OCI-LY1 (cell line): Measurements from ENCODE around the gene ANLN.

Source experiments
- H2AFZ ChIP-seq: fragments of 200-600 bp; sonication (generic), shearing (Covaris generic); 2 replicates; pipeline ENCODE4 v1.6.0; 2014; ENCODE audit warnings: antibody characterized with exemption, mild to moderate bottlenecking, low read length
- H3F3A ChIP-seq: fragments of 200-600 bp; sonication (generic), shearing (Covaris generic); 2 replicates; pipeline ENCODE4 v1.6.0; 2014; ENCODE audit warnings: mild to moderate bottlenecking, antibody characterized with exemption, low read length, moderate library complexity; ENCODE audit not compliant: insufficient read depth
- H3K27ac ChIP-seq: fragments of 200-600 bp; sonication (generic); 2 replicates; pipeline ENCODE4 v1.5.1; 2014; ENCODE audit warnings: low read length, mixed run types, mild to moderate bottlenecking, low read depth; ENCODE audit not compliant: poor library complexity, severe bottlenecking
- H3K27me3 ChIP-seq: fragments of 200-600 bp; sonication (generic); 2 replicates; pipeline ENCODE4 v1.6.0; 2014; ENCODE audit warnings: antibody characterized with exemption, mild to moderate bottlenecking, low read length, moderate library complexity; ENCODE audit not compliant: insufficient read depth
- H3K36me3 ChIP-seq: fragments of 200-600 bp; sonication (generic); 2 replicates; pipeline ENCODE4 v1.6.1; 2014; ENCODE audit warnings: mild to moderate bottlenecking, antibody characterized with exemption, low read length, moderate library complexity, mixed read lengths; ENCODE audit not compliant: insufficient read depth
- H3K4me1 ChIP-seq: fragments of 200-600 bp; sonication (generic); 2 replicates; pipeline ENCODE4 v1.5.1; 2014; ENCODE audit warnings: mild to moderate bottlenecking, low read length, moderate library complexity; ENCODE audit not compliant: insufficient read depth, severe bottlenecking
- H3K4me2 ChIP-seq: fragments of 200-600 bp; sonication (generic), shearing (Covaris generic); 2 replicates; pipeline ENCODE4 v1.6.1; 2014; ENCODE audit warnings: low read length
- H3K4me3 ChIP-seq: fragments of 200-600 bp; sonication (generic); 2 replicates; pipeline ENCODE4 v1.5.1; 2014; ENCODE audit warnings: low read length, low read depth, mild to moderate bottlenecking, mixed read lengths; ENCODE audit not compliant: poor library complexity, severe bottlenecking
- H3K79me2 ChIP-seq: fragments of 200-600 bp; shearing (Covaris generic); 2 replicates; pipeline ENCODE4 v1.6.1; 2016; ENCODE audit warnings: mixed run types, low read length, mixed read lengths; ENCODE audit not compliant: insufficient read depth
- H3K9ac ChIP-seq: fragments of 200-600 bp; sonication (generic), shearing (Covaris generic); 2 replicates; pipeline ENCODE4 v1.6.1; 2014; ENCODE audit warnings: mild to moderate bottlenecking, low read length, mixed read lengths
- H3K9me2 ChIP-seq: fragments of 200-600 bp; sonication (generic), shearing (Covaris generic); 2 replicates; pipeline ENCODE4 v1.6.1; 2014; ENCODE audit warnings: low read depth, mild to moderate bottlenecking, low read length, mixed read lengths
- H3K9me3 ChIP-seq: fragments of 200-600 bp; shearing (Covaris generic); 2 replicates; pipeline ENCODE4 v1.6.1; 2014; ENCODE audit warnings: low read length, mixed read lengths
- H4K20me1 ChIP-seq: fragments of 200-600 bp; sonication (generic), shearing (Covaris generic); 2 replicates; pipeline ENCODE4 v1.6.0; 2016; ENCODE audit warnings: mild to moderate bottlenecking, low read length; ENCODE audit not compliant: insufficient read depth
- CTCF ChIP-seq: fragments of 200-600 bp; sonication (generic), shearing (Covaris generic); IDR thresholded peaks from 2 replicates; pipeline ENCODE4 v1.5.1; 2017; ENCODE audit warnings: mild to moderate bottlenecking, antibody characterized with exemption, low read length, moderate library complexity, mixed read lengths
- EZH2 ChIP-seq: fragments of 200-600 bp; sonication (generic), shearing (Covaris generic); IDR thresholded peaks from 2 replicates; pipeline ENCODE4 v1.8.0; 2017; ENCODE audit warnings: borderline replicate concordance, mixed run types, mild to moderate bottlenecking, antibody characterized with exemption, low read length, moderate library complexity, mixed read lengths

Gene ANLN

GRCh38 chr7:36453769-36454168 lies 64.1 kb downstream of the ANLN start:
- no peak overlapping the region for H3K27ac ChIP-seq
- H3K9ac ChIP-seq = no peak overlapping the region
- peaks cover 57% of the 10 kb centered on the region for H3K36me3 ChIP-seq
- TF ChIP-seq CTCF = no peak
- no peak for TF ChIP-seq EZH2
- no peaks in the 10 kb centered on the region for H3K27me3 ChIP-seq
- no peaks in the 10 kb centered on the region for H3K9me2 ChIP-seq
- no peak overlapping the region for H3K4me2 ChIP-seq
- H3K9me3 ChIP-seq = no peaks in the 10 kb centered on the region
- no peaks in the 10 kb centered on the region for H3K4me1 ChIP-seq
- no peak overlapping the region for H2AFZ ChIP-seq
- H3F3A ChIP-seq = no peaks in the 10 kb centered on the region
- no peaks in the 10 kb centered on the region for H4K20me1 ChIP-seq
- H3K79me2 ChIP-seq = no peaks in the 10 kb centered on the region
- H3K4me3 ChIP-seq = no peak overlapping the region

DNA sequence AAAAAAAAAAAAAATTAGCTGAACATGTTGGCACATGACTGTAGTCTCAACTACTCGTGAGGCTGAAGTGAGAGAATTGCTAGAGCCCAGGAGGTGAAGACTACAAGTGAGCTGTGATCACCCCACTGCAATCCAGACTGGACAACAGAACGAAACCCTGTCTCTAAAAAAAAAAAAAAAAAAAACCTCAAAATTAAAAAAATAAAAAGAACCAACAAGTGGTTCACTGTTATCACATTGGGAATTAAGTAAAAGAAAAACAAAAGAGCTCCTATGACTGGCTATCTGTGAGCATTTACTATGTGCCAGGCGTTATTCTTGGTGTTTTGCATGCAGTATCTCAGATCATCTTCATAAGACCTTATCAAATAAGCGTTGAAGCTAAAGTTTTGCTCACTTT lies 66.0 kb downstream of the ANLN start:
- no peaks in the 10 kb centered on the region for H3F3A ChIP-seq
- H3K4me3 ChIP-seq = no peak overlapping the region
- H3K4me1 ChIP-seq = no peaks in the 10 kb centered on the region
- no peak overlapping the region for H3K4me2 ChIP-seq
- no peak overlapping the region for H3K27ac ChIP-seq
- no peaks in the 10 kb centered on the region for H3K9me3 ChIP-seq
- H4K20me1 ChIP-seq = no peaks in the 10 kb centered on the region
- H3K9ac ChIP-seq = no peak overlapping the region
- no peaks in the 10 kb centered on the region for H3K27me3 ChIP-seq
- H3K79me2 ChIP-seq = no peaks in the 10 kb centered on the region
- H2AFZ ChIP-seq = no peak overlapping the region
- H3K9me2 ChIP-seq = no peaks in the 10 kb centered on the region
- H3K36me3 ChIP-seq = peaks cover 40% of the 10 kb centered on the region
- no peak for TF ChIP-seq CTCF
- TF ChIP-seq EZH2 = no peak

GRCh38 chr7:36456138-36456537 lies 66.5 kb downstream of the ANLN start:
- no peak overlapping the region for H2AFZ ChIP-seq
- H4K20me1 ChIP-seq = no peaks in the 10 kb centered on the region
- H3K27me3 ChIP-seq = no peaks in the 10 kb centered on the region
- H3K79me2 ChIP-seq = no peaks in the 10 kb centered on the region
- H3F3A ChIP-seq = no peaks in the 10 kb centered on the region
- H3K36me3 ChIP-seq = peaks cover 35% of the 10 kb centered on the region
- H3K4me1 ChIP-seq = no peaks in the 10 kb centered on the region
- TF ChIP-seq EZH2 = no peak
- no peak for TF ChIP-seq CTCF
- no peak overlapping the region for H3K9ac ChIP-seq
- H3K9me3 ChIP-seq = no peaks in the 10 kb centered on the region
- no peak overlapping the region for H3K27ac ChIP-seq
- H3K4me3 ChIP-seq = no peak overlapping the region
- H3K9me2 ChIP-seq = no peaks in the 10 kb centered on the region
- H3K4me2 ChIP-seq = no peak overlapping the region
